Aorta (tissue), 5 donors: ENCODE measurements around the gene LETMD1. TPM values are rescaled to one million over a fixed set of nuclear protein-coding genes. Genes with fewer than 3 reads are reported as not detected.
"Not testable (repeated sequence)": the region's sequence is repeated elsewhere in the genome, so short reads cannot be mapped to it uniquely, and the experiment has no call there.

Experiments used
- ATAC-seq: fragments of 200-7000 bp; cut with Tn5 transposase; one replicate; pipeline ENCODE4 v1.9.1; 2022; ENCODE audit warnings: moderate library complexity; ENCODE audit not compliant: low FRiP score
- DNase-seq, 2 donors: peaks; one replicate each; pipeline ENCODE4 v3.0.0-alpha.2; 2020
- H3K27ac ChIP-seq, 2 donors: one replicate each; pipeline ENCODE4 v1.5.1; 2013; ENCODE audit warnings: low read length in 2 of 2, mild to moderate bottlenecking in 2 of 2, moderate library complexity in 2 of 2, control low read depth in 1 of 2, inconsistent platforms in 1 of 2, low read depth in 1 of 2
- H3K27me3 ChIP-seq, 2 donors: one replicate each; pipeline ENCODE4 v1.6.1; 2013; ENCODE audit warnings: control low read depth in 1 of 2, low read length in 1 of 2, mild to moderate bottlenecking in 1 of 2, moderate library complexity in 1 of 2; ENCODE audit not compliant: insufficient read depth in 2 of 2, control insufficient read depth in 1 of 2
- H3K36me3 ChIP-seq, 2 donors: one replicate each; pipeline ENCODE4 v1.6.1; 2013; ENCODE audit warnings: control low read depth in 1 of 2, low read length in 1 of 2, mild to moderate bottlenecking in 1 of 2; ENCODE audit not compliant: insufficient read depth in 2 of 2, control insufficient read depth in 1 of 2
- H3K4me1 ChIP-seq, 2 donors: one replicate each; pipeline ENCODE4 v1.6.1; 2013; ENCODE audit warnings: low read length in 2 of 2, control low read depth in 1 of 2, mild to moderate bottlenecking in 1 of 2, moderate library complexity in 1 of 2; ENCODE audit not compliant: insufficient read depth in 2 of 2, control insufficient read depth in 1 of 2
- H3K4me3 ChIP-seq, 2 donors: one replicate each; pipeline ENCODE4 v1.5.1; 2013; ENCODE audit warnings: low read length in 2 of 2, control low read depth in 1 of 2, mild to moderate bottlenecking in 1 of 2
- H3K9me3 ChIP-seq: one replicate; pipeline ENCODE4 v1.6.1; 2013; ENCODE audit warnings: mild to moderate bottlenecking, low read length; ENCODE audit not compliant: control insufficient read depth
- WGBS, 2 donors: extraction: QIAGEN DNeasy Blood & Tissue Kit; methylation state at CpG; one replicate each; pipeline ENCODE4 v1.1.7; 2013; 5-methylcytosine and 5-hydroxymethylcytosine counted together
- intact Hi-C, 2 donors: fragments of 100-400 bp; cut with DNase I; formaldehyde crosslinking; loops; one replicate each; pipeline versions ENCODE4 v1.14.2 to v1.15.0; 2022
- polyA plus RNA-seq, 2 donors: library from polyadenylated mRNA; stranded (reverse); fragments of 200-250 nt; gene quantifications; one replicate each; pipeline ENCODE4 v1.2.3, GENCODE V29; 2013
- total RNA-seq, 2 donors: library from RNA; stranded (reverse); fragmentation: NEBNext Ultra II Directional; extraction: Animal tissue kit (Norgen Biotek cat#: 25700); gene quantifications; one replicate each; pipeline ENCODE4 v1.2.1, GENCODE V29; 2021
- donor health status: healthy with polysubstance abuse.
- donor health status: Bipolar disorder and iron deficiency.
- donor health status: DM: no; HTN: no; CAD: no.
- donor health status: DM: no; HTN: no; CAD: no.
- donor health status: DM: yes; HTN: yes; CAD: no.

The LETMD1 gene
- total and polyA plus RNA-seq, 4 donors = 32.6 to 62.3 (median 56.1) TPM

DNA sequence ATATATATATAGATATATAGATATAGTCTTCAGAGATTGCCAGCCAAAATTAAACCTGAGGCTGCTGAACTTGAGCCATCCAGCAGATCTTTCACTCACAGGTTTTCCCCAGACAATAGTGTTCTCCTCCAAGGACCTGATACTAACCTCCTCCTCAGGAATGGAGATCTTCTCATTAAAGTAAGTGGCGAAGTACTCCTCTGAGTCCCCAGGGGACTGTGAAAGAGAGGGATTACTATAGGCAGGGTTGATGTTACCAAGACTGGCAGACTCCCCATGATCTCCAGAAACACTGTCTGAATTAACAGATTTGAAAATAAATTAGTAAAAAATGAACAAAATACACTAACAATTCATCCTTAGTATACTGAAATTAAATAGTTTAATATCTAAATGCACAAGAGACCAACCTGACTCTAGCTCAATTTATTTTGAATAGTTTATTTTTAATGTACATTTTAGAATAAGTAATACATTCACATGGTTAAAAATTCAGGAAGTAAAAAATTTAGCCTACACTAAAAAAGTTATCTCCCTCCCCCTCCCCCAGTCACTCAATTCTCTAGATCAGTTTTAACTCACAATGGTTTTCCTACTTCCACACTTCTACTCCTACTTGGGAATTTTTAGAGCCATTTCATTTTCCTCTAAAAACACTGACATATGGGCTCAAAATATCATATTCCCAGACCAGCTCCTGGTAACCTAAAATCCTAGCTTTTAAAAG lies 39.6 kb upstream of the LETMD1 start:
- 97 to 100% methylated on average over 1 of the region's 1 CpG for WGBS, 2 donors
- H3K27me3 ChIP-seq = no peaks in the 10 kb centered on the region
- no peak overlapping the region for H3K27ac ChIP-seq
- intact Hi-C loops = no loop called here
- no peak overlapping the region for H3K4me3 ChIP-seq
- no peaks in the 10 kb centered on the region for H3K4me1 ChIP-seq
- peaks cover 0 to 5% of the 10 kb centered on the region in 2 donors for H3K36me3 ChIP-seq
- ATAC-seq (no peak), DNase-seq (no peak)
- H3K9me3 ChIP-seq = no peaks in the 10 kb centered on the region

- DNase-seq (peak; percentile 80 to 89), ATAC-seq (peak; percentile 60)
Observed at GRCh38 chr12:51009056-51009440, 39.1 kb upstream of the LETMD1 start.

GRCh38 chr12:51011955-51012354 lies 36.2 kb upstream of the LETMD1 start:
- 78 to 83% methylated on average over 4 of the region's 4 CpGs for WGBS, 2 donors
- ATAC-seq = no peak

More at GRCh38 chr12:51009056-51009440, 39.1 kb upstream of the LETMD1 start:
- Histone ChIP-seq H3K4me1 (no peaks in the 10 kb centered on the region), H3K9me3 (no peaks in the 10 kb centered on the region), H3K27ac (no peak overlapping the region), H3K36me3 (peaks cover 0 to 5% of the 10 kb centered on the region in 2 donors), H3K4me3 (no peak overlapping the region), H3K27me3 (no peaks in the 10 kb centered on the region)
- WGBS, 2 donors = 38 to 44% methylated on average over 8 of the region's 8 CpGs
- intact Hi-C loops = no loop called here

DNA sequence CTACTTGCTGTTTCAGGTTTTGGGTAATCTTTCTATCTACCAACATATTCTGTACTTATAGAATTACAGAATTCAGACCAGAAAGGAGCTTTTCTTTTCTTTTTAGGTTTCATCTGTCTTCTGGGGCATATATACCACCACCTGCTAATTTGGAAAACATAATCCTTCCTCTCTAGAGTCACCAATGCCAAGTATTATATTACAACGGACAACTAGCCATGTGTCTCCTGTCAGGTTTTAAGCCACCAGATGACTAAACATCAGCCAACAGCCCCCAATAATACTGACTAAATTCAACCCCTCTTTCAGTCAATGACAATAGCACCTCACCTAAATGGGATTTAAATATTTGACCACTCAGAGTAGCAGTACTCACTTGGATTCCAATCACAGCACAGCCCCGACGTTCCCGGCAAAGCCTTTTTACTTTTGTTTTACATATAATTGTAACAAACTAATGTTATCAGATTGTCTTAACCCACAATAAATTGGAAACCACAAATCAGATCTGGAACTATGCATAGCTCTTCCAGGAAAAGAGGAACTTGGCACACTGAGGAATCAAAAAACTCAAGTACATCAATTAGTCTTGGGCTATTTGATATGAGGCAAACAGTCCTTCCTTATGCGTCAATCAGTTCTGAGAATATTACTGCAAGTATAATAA lies 35.4 kb upstream of the LETMD1 start:
- no peak for DNase-seq
- ATAC-seq = no peak
- 68 to 72% methylated on average over 5 of the region's 5 CpGs for WGBS, 2 donors
- Histone ChIP-seq H3K27ac (no peak overlapping the region), H3K9me3 (no peaks in the 10 kb centered on the region), H3K36me3 (no peaks in the 10 kb centered on the region), H3K4me3 (no peak overlapping the region), H3K27me3 (no peaks in the 10 kb centered on the region), H3K4me1 (no peaks in the 10 kb centered on the region)
- intact Hi-C loops = no loop called here

More at GRCh38 chr12:51011955-51012354, 36.2 kb upstream of the LETMD1 start:
- Histone ChIP-seq H3K4me1 (no peaks in the 10 kb centered on the region), H3K9me3 (no peaks in the 10 kb centered on the region), H3K36me3 (no peaks in the 10 kb centered on the region), H3K27me3 (no peaks in the 10 kb centered on the region), H3K27ac (no peak overlapping the region), H3K4me3 (no peak overlapping the region)
- DNase-seq = no peak
- intact Hi-C loops = no loop called here

- DNase-seq (no peak), ATAC-seq (no peak)
- H3K9me3 ChIP-seq = no peaks in the 10 kb centered on the region
- H3K27me3 ChIP-seq = no peaks in the 10 kb centered on the region
- no peak overlapping the region for H3K27ac ChIP-seq
- no peaks in the 10 kb centered on the region for H3K36me3 ChIP-seq
- H3K4me3 ChIP-seq = no peak overlapping the region
- WGBS, 2 donors = 97 to 99% methylated on average over 7 of the region's 7 CpGs
- H3K4me1 ChIP-seq = no peaks in the 10 kb centered on the region
- intact Hi-C loops = no loop called here
Observed at GRCh38 chr12:51013441-51013840, 34.7 kb upstream of the LETMD1 start.

GRCh38 chr12:51014467-51014866 lies 33.7 kb upstream of the LETMD1 start:
- whole genome bisulfite sequencing, 2 donors = 64 to 74% methylated on average over 9 of the region's 9 CpGs
- H3K4me1 ChIP-seq, H3K27ac ChIP-seq, DNase-seq, intact Hi-C loops, H3K36me3 ChIP-seq, H3K27me3 ChIP-seq, ATAC-seq, H3K9me3 ChIP-seq, H3K4me3 ChIP-seq: not testable (repeated sequence)

GRCh38 chr12:51017452-51017851 lies 30.7 kb upstream of the LETMD1 start:
- DNase-seq (no peak), ATAC-seq (no peak)
- Histone ChIP-seq H3K27me3 (no peaks in the 10 kb centered on the region), H3K4me1 (no peaks in the 10 kb centered on the region), H3K27ac (no peak overlapping the region), H3K36me3 (no peaks in the 10 kb centered on the region), H3K4me3 (no peak overlapping the region), H3K9me3 (no peaks in the 10 kb centered on the region)
- intact Hi-C loops = no loop called here

GRCh38 chr12:51018956-51019355 lies 29.2 kb upstream of the LETMD1 start:
- no peak for DNase-seq
- WGBS, 2 donors = 93 to 96% methylated on average over 2 of the region's 2 CpGs
- H3K4me1 ChIP-seq = no peaks in the 10 kb centered on the region
- no peaks in the 10 kb centered on the region for H3K27me3 ChIP-seq
- H3K4me3 ChIP-seq = no peak overlapping the region
- H3K27ac ChIP-seq = no peak overlapping the region
- H3K9me3 ChIP-seq = no peaks in the 10 kb centered on the region
- ATAC-seq = no peak
- H3K36me3 ChIP-seq = no peaks in the 10 kb centered on the region
- intact Hi-C loops = no loop called here

DNA sequence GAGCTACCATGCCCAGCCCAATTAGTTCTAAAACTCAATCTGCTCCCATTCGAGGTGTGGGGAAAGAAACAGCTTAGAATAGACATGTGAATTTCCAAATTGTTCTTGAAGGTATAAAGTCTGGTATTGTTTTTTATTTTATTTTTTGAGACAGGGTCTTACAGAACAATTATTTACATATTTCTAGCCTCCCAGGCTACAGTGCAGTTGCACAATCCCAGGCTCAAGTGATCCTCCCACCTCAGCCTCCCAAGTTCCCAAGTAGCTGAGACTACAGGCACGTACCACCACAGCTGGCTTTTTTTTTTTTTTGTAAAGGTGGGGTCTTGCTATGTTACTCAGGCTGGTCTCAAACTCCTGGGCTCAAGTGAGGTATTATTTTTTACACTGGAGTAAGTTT lies 28.2 kb upstream of the LETMD1 start:
- intact Hi-C loops = loop anchor here in 1 of 2 donors (5.0 kb wide), 1 partner anchor 33 kb away; no protein-coding TSS in a partner anchor
- Histone ChIP-seq H3K9me3 (no peaks in the 10 kb centered on the region), H3K36me3 (no peaks in the 10 kb centered on the region), H3K27me3 (no peaks in the 10 kb centered on the region), H3K27ac (no peak overlapping the region), H3K4me3 (no peak overlapping the region), H3K4me1 (no peaks in the 10 kb centered on the region)
- ATAC-seq (no peak), DNase-seq (no peak)
- WGBS, 2 donors = 83 to 87% methylated on average over 2 of the region's 2 CpGs
